Measurements from ENCODE around the gene TMEM167B. TPM values are rescaled to one million over a fixed set of nuclear protein-coding genes. Genes with fewer than 3 reads are reported as not detected.

TMEM167B gene
- total and polyA plus RNA-seq, 4 donors: 5.4 to 15.4 (median 13.2) TPM

GRCh38 chr1:109045595-109045994, 45.0 kb upstream of the TMEM167B start:
- H3K4me1 ChIP-seq (ENCODE audit: control insufficient read depth in 4 of 4, insufficient read depth in 4 of 4, low read length in 3 of 4): peaks cover 0 to 12% (median 6%) of the 10 kb centered on the region in 4 donors
- WGBS: 59% methylated on average over 1 of the region's 1 CpG
- TF ChIP-seq, protein P1, sequence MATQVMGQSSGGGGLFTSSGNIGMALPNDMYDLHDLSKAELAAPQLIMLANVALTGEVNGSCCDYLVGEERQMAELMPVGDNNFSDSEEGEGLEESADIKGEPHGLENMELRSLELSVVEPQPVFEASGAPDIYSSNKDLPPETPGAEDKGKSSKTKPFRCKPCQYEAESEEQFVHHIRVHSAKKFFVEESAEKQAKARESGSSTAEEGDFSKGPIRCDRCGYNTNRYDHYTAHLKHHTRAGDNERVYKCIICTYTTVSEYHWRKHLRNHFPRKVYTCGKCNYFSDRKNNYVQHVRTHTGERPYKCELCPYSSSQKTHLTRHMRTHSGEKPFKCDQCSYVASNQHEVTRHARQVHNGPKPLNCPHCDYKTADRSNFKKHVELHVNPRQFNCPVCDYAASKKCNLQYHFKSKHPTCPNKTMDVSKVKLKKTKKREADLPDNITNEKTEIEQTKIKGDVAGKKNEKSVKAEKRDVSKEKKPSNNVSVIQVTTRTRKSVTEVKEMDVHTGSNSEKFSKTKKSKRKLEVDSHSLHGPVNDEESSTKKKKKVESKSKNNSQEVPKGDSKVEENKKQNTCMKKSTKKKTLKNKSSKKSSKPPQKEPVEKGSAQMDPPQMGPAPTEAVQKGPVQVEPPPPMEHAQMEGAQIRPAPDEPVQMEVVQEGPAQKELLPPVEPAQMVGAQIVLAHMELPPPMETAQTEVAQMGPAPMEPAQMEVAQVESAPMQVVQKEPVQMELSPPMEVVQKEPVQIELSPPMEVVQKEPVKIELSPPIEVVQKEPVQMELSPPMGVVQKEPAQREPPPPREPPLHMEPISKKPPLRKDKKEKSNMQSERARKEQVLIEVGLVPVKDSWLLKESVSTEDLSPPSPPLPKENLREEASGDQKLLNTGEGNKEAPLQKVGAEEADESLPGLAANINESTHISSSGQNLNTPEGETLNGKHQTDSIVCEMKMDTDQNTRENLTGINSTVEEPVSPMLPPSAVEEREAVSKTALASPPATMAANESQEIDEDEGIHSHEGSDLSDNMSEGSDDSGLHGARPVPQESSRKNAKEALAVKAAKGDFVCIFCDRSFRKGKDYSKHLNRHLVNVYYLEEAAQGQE (IDR thresholded peaks at IDR 0.05): no peak
- no peak for TF ChIP-seq GABPA (IDR thresholded peaks at IDR 0.05 in 1 of 2, conservative IDR thresholded peaks at IDR 0.05 in 1 of 2)
- no peak overlapping the region for H3K27ac ChIP-seq (ENCODE audit: low read depth in 1 of 2, low read length in 2 of 2)
- no peaks in the 10 kb centered on the region for H3K36me3 ChIP-seq (ENCODE audit: control insufficient read depth in 4 of 4, insufficient read depth in 3 of 4, low read depth in 1 of 4, low read length in 3 of 4)
- H3K9me3 ChIP-seq (ENCODE audit: control insufficient read depth in 4 of 4, low read length in 3 of 4): no peaks in the 10 kb centered on the region
- H3K27me3 ChIP-seq (ENCODE audit: control insufficient read depth in 4 of 4, insufficient read depth in 4 of 4, low read length in 3 of 4): no peaks in the 10 kb centered on the region
- H3K4me3 ChIP-seq (ENCODE audit: low read depth in 1 of 3, low read length in 3 of 3): no peak overlapping the region
- DNase-seq (ENCODE audit: low spot score): no peak
- H3K9ac ChIP-seq (ENCODE audit: low read depth in 1 of 2, low read length in 2 of 2): no peak overlapping the region

DNA sequence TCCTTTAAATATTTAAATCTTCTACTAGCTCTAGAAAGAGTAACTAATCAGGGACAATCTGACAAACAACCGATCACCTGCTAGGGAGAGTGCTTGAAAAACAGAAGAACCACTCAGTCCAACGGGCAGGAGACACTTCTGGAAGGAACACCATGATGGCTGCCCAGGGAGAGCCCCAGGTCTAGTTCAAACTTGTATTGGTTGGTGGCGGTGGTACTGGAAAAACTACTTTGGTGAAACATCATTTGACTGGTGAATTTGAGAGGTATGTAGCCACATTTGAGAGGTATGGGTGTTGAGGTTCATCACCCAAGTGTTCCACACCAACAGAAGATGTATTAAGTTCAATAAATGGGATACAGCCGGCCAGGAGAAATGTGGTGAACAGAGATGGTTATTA, 43.9 kb upstream of the TMEM167B start:
- H3K27ac ChIP-seq (ENCODE audit: low read depth in 1 of 2, low read length in 2 of 2): no peak overlapping the region
- DNase-seq (ENCODE audit: low spot score): no peak
- TF ChIP-seq SP1 (IDR thresholded peaks at IDR 0.05) (no peak), CTCF (IDR thresholded peaks at IDR 0.05; ENCODE audit: low read depth, low read length, missing input control) (no peak), GABPA (IDR thresholded peaks at IDR 0.05 in 1 of 2, conservative IDR thresholded peaks at IDR 0.05 in 1 of 2) (no peak), NR2F2 (IDR thresholded peaks at IDR 0.05) (no peak)
- TF ChIP-seq, protein P2, sequence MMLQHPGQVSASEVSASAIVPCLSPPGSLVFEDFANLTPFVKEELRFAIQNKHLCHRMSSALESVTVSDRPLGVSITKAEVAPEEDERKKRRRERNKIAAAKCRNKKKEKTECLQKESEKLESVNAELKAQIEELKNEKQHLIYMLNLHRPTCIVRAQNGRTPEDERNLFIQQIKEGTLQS (IDR thresholded peaks at IDR 0.05): no peak
- TF ChIP-seq, protein P1 (IDR thresholded peaks at IDR 0.05): no peak
- H3K27me3 ChIP-seq (ENCODE audit: control insufficient read depth in 4 of 4, insufficient read depth in 4 of 4, low read length in 3 of 4): no peaks in the 10 kb centered on the region
- peaks cover 0 to 3% (median 3%) of the 10 kb centered on the region in 4 donors for H3K4me1 ChIP-seq (ENCODE audit: control insufficient read depth in 4 of 4, insufficient read depth in 4 of 4, low read length in 3 of 4)
- no peak overlapping the region for H3K4me3 ChIP-seq (ENCODE audit: low read depth in 1 of 3, low read length in 3 of 3)
- no peak overlapping the region for H3K9ac ChIP-seq (ENCODE audit: low read depth in 1 of 2, low read length in 2 of 2)
- H3K9me3 ChIP-seq (ENCODE audit: control insufficient read depth in 4 of 4, low read length in 3 of 4): no peaks in the 10 kb centered on the region
- WGBS: 81% methylated on average over 4 of the region's 4 CpGs
- H3K36me3 ChIP-seq (ENCODE audit: control insufficient read depth in 4 of 4, insufficient read depth in 3 of 4, low read depth in 1 of 4, low read length in 3 of 4): no peaks in the 10 kb centered on the region

Data from liver (tissue), 9 donors.